HepG2 (cell line): ENCODE results near the gene NSD1. TPM values are rescaled to one million over a fixed set of nuclear protein-coding genes. Genes with fewer than 3 reads are reported as not detected.

Experiments used
- ATAC-seq: fragments of 200-7000 bp; cut with Tn5 transposase; 3 replicates; pipeline ENCODE4 v1.9.1; 2020; ENCODE audit warnings: mild to moderate bottlenecking, moderate library complexity
- BruUV-seq: library from RNA; stranded (reverse); fragments of 400-500 nt; replicated peaks from 2 replicates; lab custom pipeline; 2021; lab: Mats Ljungman, UMichigan
- CTCF ChIA-PET: fragments of 300-600 bp; formaldehyde crosslinking; extraction: SDS; loops from one replicate; lab custom pipeline; 2021; ENCODE audit warnings: low total read pairs, inconsistent platforms, low intra/inter-chr PET ratio; lab: Yijun Ruan, JAX
- POLR2A ChIA-PET: fragments of 350-600 bp; sonication (Branson Sonifier 250); formaldehyde crosslinking; loops from one replicate; lab custom pipeline; 2020; ENCODE audit warnings: antibody characterized with exemption, inconsistent platforms; lab: Yijun Ruan, JAX
- DNase-seq: peaks from one replicate; pipeline ENCODE4 v3.0.0-alpha.2; 2015; ENCODE audit warnings: low spot score
- FAIRE-seq: peaks from 3 replicates; lab custom pipeline; 2011; peaks lifted over from hg19 to GRCh38; lab: Jason Lieb, UNC
- H2AFZ ChIP-seq: one replicate; pipeline ENCODE4 v1.6.1; 2011; ENCODE audit warnings: low read length, inconsistent platforms
- H3K27ac ChIP-seq: fragments of 300-600 bp; 3 replicates; pipeline ENCODE4 v1.8.0; 2011; ENCODE audit warnings: mixed run types, mild to moderate bottlenecking, mixed read lengths, low read length, inconsistent platforms; ENCODE audit not compliant: insufficient read depth; ENCODE audit errors: extremely low read length
- H3K27me3 ChIP-seq, 2 experiments: fragments of 200-600 bp in 1 of 2; 2 replicates in 1 of 2; 3 replicates in 1 of 2; pipeline versions ENCODE4 v1.6.0 to v1.8.0; 2011; ENCODE audit warnings: low read length in 2 of 2, mild to moderate bottlenecking in 2 of 2, moderate library complexity in 2 of 2, inconsistent platforms in 1 of 2; ENCODE audit not compliant: insufficient read depth in 2 of 2, control insufficient read depth in 1 of 2
- H3K36me3 ChIP-seq, 2 experiments: fragments of 200-600 bp in 1 of 2; replicated peaks in 1 of 2; 2 replicates in 1 of 2; 3 replicates in 1 of 2; pipeline versions ENCODE4 v1.5.1 to v1.8.0; 2011; ENCODE audit warnings: low read length in 2 of 2, inconsistent platforms in 1 of 2; ENCODE audit not compliant: insufficient read depth in 2 of 2, control insufficient read depth in 1 of 2
- H3K4me1 ChIP-seq: 2 replicates; pipeline ENCODE4 v1.5.1; 2012; ENCODE audit warnings: low read length, inconsistent platforms; ENCODE audit not compliant: insufficient read depth
- H3K4me2 ChIP-seq: 2 replicates; pipeline ENCODE4 v1.6.0; 2011; ENCODE audit warnings: low read depth, low read length, inconsistent platforms
- H3K4me3 ChIP-seq, 3 experiments: fragments of 200-600 bp in 1 of 3; sonication (generic), shearing (Covaris generic) in 1 of 3; replicated peaks in 1 of 3; 2 replicates each; pipeline ENCODE4 v1.5.1; 2011 to 2016; ENCODE audit warnings: low read length in 3 of 3, inconsistent platforms in 2 of 3, low read depth in 2 of 3, mild to moderate bottlenecking in 2 of 3, control low read depth in 1 of 3, mixed read lengths in 1 of 3; ENCODE audit not compliant: insufficient read depth in 1 of 3
- H3K79me2 ChIP-seq: one replicate; pipeline ENCODE4 v1.6.1; 2011; ENCODE audit warnings: low read length, inconsistent platforms; ENCODE audit not compliant: insufficient read depth
- H3K9ac ChIP-seq: 2 replicates; pipeline ENCODE4 v1.6.0; 2011; ENCODE audit warnings: mild to moderate bottlenecking, low read depth, low read length, inconsistent platforms; ENCODE audit not compliant: insufficient read depth
- H3K9me3 ChIP-seq: 2 replicates; pipeline ENCODE4 v1.5.1; 2012; ENCODE audit warnings: mild to moderate bottlenecking, low read length
- H4K20me1 ChIP-seq: 2 replicates; pipeline ENCODE4 v1.6.0; 2011; ENCODE audit warnings: inconsistent platforms, mild to moderate bottlenecking, low read length, moderate library complexity; ENCODE audit not compliant: insufficient read depth
- AFF4 ChIP-seq: sonication (generic); formaldehyde crosslinking; IDR thresholded peaks from 2 replicates; pipeline ENCODE4 v1.4.0; 2020; ENCODE audit warnings: missing genetic modification reagents
- FLYWCH1 ChIP-seq: sonication (generic); formaldehyde crosslinking; IDR thresholded peaks from 2 replicates; pipeline ENCODE4 v1.8.1; 2023; ENCODE audit warnings: mild to moderate bottlenecking, missing genetic modification reagents
- HDAC6 ChIP-seq: fragments of 200-600 bp; sonication (generic); IDR thresholded peaks from 2 replicates; pipeline ENCODE4 v1.7.0; 2017; ENCODE audit warnings: mild to moderate bottlenecking, antibody characterized with exemption, low read length, low read depth
- IKZF5 ChIP-seq: IDR thresholded peaks from 2 replicates; pipeline ENCODE4 v1.6.1; 2018; ENCODE audit warnings: missing genetic modification reagents, mild to moderate bottlenecking, missing compliant biosample characterization
- ISL2 ChIP-seq: sonication (generic); formaldehyde crosslinking; IDR thresholded peaks from 2 replicates; pipeline ENCODE4 v1.5.0; 2020; ENCODE audit warnings: missing genetic modification reagents
- MEF2D ChIP-seq: sonication (generic); formaldehyde crosslinking; IDR thresholded peaks from 2 replicates; pipeline ENCODE4 v1.5.1; 2020; ENCODE audit warnings: mild to moderate bottlenecking, missing genetic modification reagents
- MEIS1 ChIP-seq: sonication (generic); formaldehyde crosslinking; IDR thresholded peaks from 2 replicates; pipeline ENCODE4 v1.9.0; 2021; ENCODE audit warnings: mild to moderate bottlenecking, missing genetic modification reagents, moderate library complexity, borderline replicate concordance
- SMC3 ChIP-seq: IDR thresholded peaks from 2 replicates; pipeline ENCODE4 v1.6.1; 2011; ENCODE audit warnings: low read length, improper control_type of control experiment
- SMYD3 ChIP-seq: sonication (generic); formaldehyde crosslinking; IDR thresholded peaks from 2 replicates; pipeline ENCODE4 v1.8.1; 2023; ENCODE audit warnings: mild to moderate bottlenecking, missing genetic modification reagents
- ZBTB7A ChIP-seq: sonication (generic); formaldehyde crosslinking; IDR thresholded peaks from 2 replicates; pipeline ENCODE4 v1.8.0; 2022; ENCODE audit warnings: mild to moderate bottlenecking, missing genetic modification reagents
- ZNF530 ChIP-seq: sonication (generic); formaldehyde crosslinking; IDR thresholded peaks from 2 replicates; pipeline ENCODE4 v1.5.0; 2020; ENCODE audit warnings: low read depth, mild to moderate bottlenecking, missing genetic modification reagents
- ZNF777 ChIP-seq: sonication (generic); formaldehyde crosslinking; IDR thresholded peaks from 2 replicates; pipeline ENCODE4 v1.4.0; 2020; ENCODE audit warnings: missing genetic modification reagents
- WGBS: methylation state at CpG from one replicate; pipeline ENCODE4 v1.1.6; 2017; ENCODE audit warnings: low lambda C conversion rate; 5-methylcytosine and 5-hydroxymethylcytosine counted together
- in situ Hi-C: cut with HindIII; loops from 2 replicates; pipeline ENCODE4 v1.10.0; 2017; ENCODE audit warnings: low pct_unique_long_range_greater_than_20kb; ENCODE audit not compliant: extremely low pct_ligation_motif_present
- intact Hi-C: fragments of 100-400 bp; cut with micrococcal nuclease; formaldehyde crosslinking; loops from one replicate; pipeline ENCODE4 v1.10.0; 2022; ENCODE audit not compliant: unreplicated experiment
- polyA plus RNA-seq, 8 experiments: library from polyadenylated mRNA; depleted of rRNA in 3 of 8; stranded (reverse) in 7 of 8; unstranded in 1 of 8; fragments of >200 nt; fragmentation: Illumina TruSeq in 4 of 8; extraction: Trizol in 4 of 8; gene quantifications; 2 replicates each; pipeline versions ENCODE4 v1.2.1 to v1.2.3, GENCODE V29; 2011 to 2016; ENCODE audit warnings: low read depth in 4 of 8, missing spikeins in 1 of 8, mixed read lengths in 1 of 8; ENCODE audit not compliant: insufficient read depth in 1 of 8
- total RNA-seq, 5 experiments: library from RNA; depleted of rRNA; stranded (reverse); fragments of >200 nt; fragmentation: Illumina TruSeq; extraction: Trizol; gene quantifications; 2 replicates each; pipeline ENCODE4 v1.2.3, GENCODE V29; 2016; ENCODE audit warnings: low read depth in 1 of 5
- TF ChIP-seq, protein P1 (sequence below): sonication (generic); formaldehyde crosslinking; IDR thresholded peaks from 2 replicates; pipeline ENCODE4 v1.4.0; 2020; ENCODE audit warnings: mild to moderate bottlenecking, missing genetic modification reagents
- TF ChIP-seq, protein P2 (sequence below): fragments of 450-650 bp; IDR thresholded peaks from 2 replicates; pipeline ENCODE4 v1.6.1; 2017; ENCODE audit warnings: mild to moderate bottlenecking

NSD1 gene
- total and polyA plus RNA-seq, 2 of the 13 experiments (the other 11 are each of a cell fraction or from before 2014, with no cell fraction given): 0.01 to 0.09 TPM

DNA sequence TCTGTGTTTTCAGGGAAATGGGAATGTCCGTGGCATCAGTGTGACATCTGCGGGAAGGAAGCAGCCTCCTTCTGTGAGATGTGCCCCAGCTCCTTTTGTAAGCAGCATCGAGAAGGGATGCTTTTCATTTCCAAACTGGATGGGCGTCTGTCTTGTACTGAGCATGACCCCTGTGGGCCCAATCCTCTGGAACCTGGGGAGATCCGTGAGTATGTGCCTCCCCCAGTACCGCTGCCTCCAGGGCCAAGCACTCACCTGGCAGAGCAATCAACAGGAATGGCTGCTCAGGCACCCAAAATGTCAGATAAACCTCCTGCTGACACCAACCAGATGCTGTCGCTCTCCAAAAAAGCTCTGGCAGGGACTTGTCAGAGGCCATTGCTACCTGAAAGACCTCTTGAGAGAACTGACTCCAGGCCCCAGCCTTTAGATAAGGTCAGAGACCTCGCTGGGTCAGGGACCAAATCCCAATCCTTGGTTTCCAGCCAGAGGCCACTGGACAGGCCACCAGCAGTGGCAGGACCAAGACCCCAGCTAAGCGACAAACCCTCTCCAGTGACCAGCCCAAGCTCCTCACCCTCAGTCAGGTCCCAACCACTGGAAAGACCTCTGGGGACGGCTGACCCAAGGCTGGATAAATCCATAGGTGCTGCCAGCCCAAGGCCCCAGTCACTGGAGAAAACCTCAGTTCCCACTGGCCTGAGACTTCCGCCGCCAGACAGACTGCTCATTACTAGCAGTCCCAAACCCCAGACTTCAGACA is 160.4 kb downstream of the NSD1 start:
- POLR2A ChIA-PET: no interaction called here
- H3K4me3 ChIP-seq: no peak overlapping the region
- no peak; the same call in 1 of the 3 replicates for ATAC-seq
- H2AFZ ChIP-seq: no peak overlapping the region
- no peaks in the 10 kb centered on the region for H4K20me1 ChIP-seq
- no TSS peak for BruUV-seq
- H3K27me3 ChIP-seq: peaks cover 1 to 10% of the 10 kb centered on the region in 2 experiments; a peak in 2 of 5 replicates
- no peak for DNase-seq
- intact Hi-C loops (no loop called here), in situ Hi-C loops (no loop called here)
- no peak overlapping the region for H3K9ac ChIP-seq
- no peaks in the 10 kb centered on the region for H3K9me3 ChIP-seq
- 65% methylated on average over 4 of the region's 12 CpGs for WGBS
- no peaks in the 10 kb centered on the region for H3K79me2 ChIP-seq
- TF ChIP-seq ZBTB7A (no peak), FLYWCH1 (CRISPR knock-in tag) (no peak), MEIS1 (CRISPR knock-in tag) (no peak), ZNF530 (no peak), SMC3 (no peak), MEF2D (CRISPR knock-in tag) (no peak), SMYD3 (no peak), ISL2 (CRISPR knock-in tag) (no peak), IKZF5 (CRISPR knock-in tag) (no peak), ZNF777 (no peak), HDAC6 (no peak), AFF4 (CRISPR knock-in tag) (no peak)
- TF ChIP-seq, protein P1, sequence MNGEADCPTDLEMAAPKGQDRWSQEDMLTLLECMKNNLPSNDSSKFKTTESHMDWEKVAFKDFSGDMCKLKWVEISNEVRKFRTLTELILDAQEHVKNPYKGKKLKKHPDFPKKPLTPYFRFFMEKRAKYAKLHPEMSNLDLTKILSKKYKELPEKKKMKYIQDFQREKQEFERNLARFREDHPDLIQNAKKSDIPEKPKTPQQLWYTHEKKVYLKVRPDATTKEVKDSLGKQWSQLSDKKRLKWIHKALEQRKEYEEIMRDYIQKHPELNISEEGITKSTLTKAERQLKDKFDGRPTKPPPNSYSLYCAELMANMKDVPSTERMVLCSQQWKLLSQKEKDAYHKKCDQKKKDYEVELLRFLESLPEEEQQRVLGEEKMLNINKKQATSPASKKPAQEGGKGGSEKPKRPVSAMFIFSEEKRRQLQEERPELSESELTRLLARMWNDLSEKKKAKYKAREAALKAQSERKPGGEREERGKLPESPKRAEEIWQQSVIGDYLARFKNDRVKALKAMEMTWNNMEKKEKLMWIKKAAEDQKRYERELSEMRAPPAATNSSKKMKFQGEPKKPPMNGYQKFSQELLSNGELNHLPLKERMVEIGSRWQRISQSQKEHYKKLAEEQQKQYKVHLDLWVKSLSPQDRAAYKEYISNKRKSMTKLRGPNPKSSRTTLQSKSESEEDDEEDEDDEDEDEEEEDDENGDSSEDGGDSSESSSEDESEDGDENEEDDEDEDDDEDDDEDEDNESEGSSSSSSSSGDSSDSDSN (CRISPR knock-in tag): no peak
- TF ChIP-seq, protein P2, sequence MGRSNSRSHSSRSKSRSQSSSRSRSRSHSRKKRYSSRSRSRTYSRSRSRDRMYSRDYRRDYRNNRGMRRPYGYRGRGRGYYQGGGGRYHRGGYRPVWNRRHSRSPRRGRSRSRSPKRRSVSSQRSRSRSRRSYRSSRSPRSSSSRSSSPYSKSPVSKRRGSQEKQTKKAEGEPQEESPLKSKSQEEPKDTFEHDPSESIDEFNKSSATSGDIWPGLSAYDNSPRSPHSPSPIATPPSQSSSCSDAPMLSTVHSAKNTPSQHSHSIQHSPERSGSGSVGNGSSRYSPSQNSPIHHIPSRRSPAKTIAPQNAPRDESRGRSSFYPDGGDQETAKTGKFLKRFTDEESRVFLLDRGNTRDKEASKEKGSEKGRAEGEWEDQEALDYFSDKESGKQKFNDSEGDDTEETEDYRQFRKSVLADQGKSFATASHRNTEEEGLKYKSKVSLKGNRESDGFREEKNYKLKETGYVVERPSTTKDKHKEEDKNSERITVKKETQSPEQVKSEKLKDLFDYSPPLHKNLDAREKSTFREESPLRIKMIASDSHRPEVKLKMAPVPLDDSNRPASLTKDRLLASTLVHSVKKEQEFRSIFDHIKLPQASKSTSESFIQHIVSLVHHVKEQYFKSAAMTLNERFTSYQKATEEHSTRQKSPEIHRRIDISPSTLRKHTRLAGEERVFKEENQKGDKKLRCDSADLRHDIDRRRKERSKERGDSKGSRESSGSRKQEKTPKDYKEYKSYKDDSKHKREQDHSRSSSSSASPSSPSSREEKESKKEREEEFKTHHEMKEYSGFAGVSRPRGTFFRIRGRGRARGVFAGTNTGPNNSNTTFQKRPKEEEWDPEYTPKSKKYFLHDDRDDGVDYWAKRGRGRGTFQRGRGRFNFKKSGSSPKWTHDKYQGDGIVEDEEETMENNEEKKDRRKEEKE: no peak
- CTCF ChIA-PET: no interaction called here
- H3K4me2 ChIP-seq: no peak overlapping the region
- peaks cover 6% of the 10 kb centered on the region; the same call in 1 of the 2 replicates for H3K4me1 ChIP-seq
- H3K36me3 ChIP-seq: no peaks in the 10 kb centered on the region
- no peak overlapping the region for H3K27ac ChIP-seq
- FAIRE-seq: no peak
